ENCODE measurements around the gene PLB1. TPM values are rescaled to one million over a fixed set of nuclear protein-coding genes. Genes with fewer than 3 reads are reported as not detected.

PLB1 gene
- total RNA-seq, 1 donor from 2014 or later = not detected

DNA sequence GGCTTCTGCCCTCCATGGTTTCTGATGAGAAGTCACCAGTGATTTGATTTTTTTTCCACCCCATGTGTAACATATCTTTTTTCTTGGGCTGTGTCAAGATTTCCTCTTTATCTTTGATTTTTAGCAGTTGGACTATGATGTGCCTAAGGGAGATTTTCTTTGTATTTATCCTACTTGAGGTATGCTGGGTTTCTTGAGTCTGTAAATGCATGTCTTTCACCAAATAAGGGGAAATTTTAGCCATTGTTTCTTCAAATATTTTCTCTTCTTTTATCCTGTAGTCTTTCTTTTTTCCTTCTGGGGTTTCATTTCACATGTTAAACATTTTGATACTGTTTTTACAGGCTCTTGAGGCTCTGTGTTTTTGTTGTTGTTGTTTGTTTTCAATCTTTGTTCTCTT is 33.7 kb upstream of the PLB1 start:
- Mint-ChIP-seq H3K4me1 (ENCODE audit: low read depth, unreplicated experiment) (no peaks in the 10 kb centered on the region), H3K27me3 (ENCODE audit: unreplicated experiment) (peaks cover 2% of the 10 kb centered on the region), H3K27ac (ENCODE audit: unreplicated experiment) (no peak overlapping the region), H3K9me3 (ENCODE audit: unreplicated experiment) (peaks cover 1% of the 10 kb centered on the region), H3K4me3 (ENCODE audit: unreplicated experiment) (no peak overlapping the region), H3K36me3 (ENCODE audit: unreplicated experiment) (no peaks in the 10 kb centered on the region)
- TF ChIP-seq, protein P1, sequence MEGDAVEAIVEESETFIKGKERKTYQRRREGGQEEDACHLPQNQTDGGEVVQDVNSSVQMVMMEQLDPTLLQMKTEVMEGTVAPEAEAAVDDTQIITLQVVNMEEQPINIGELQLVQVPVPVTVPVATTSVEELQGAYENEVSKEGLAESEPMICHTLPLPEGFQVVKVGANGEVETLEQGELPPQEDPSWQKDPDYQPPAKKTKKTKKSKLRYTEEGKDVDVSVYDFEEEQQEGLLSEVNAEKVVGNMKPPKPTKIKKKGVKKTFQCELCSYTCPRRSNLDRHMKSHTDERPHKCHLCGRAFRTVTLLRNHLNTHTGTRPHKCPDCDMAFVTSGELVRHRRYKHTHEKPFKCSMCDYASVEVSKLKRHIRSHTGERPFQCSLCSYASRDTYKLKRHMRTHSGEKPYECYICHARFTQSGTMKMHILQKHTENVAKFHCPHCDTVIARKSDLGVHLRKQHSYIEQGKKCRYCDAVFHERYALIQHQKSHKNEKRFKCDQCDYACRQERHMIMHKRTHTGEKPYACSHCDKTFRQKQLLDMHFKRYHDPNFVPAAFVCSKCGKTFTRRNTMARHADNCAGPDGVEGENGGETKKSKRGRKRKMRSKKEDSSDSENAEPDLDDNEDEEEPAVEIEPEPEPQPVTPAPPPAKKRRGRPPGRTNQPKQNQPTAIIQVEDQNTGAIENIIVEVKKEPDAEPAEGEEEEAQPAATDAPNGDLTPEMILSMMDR (IDR thresholded peaks at IDR 0.05; ENCODE audit: partially characterized antibody, unreplicated experiment) = no peak
- no peak for DNase-seq

- Mint-ChIP-seq H3K27me3 (ENCODE audit: unreplicated experiment) (no peaks in the 10 kb centered on the region), H3K27ac (ENCODE audit: unreplicated experiment) (no peak overlapping the region), H3K9me3 (ENCODE audit: unreplicated experiment) (no peaks in the 10 kb centered on the region), H3K4me1 (ENCODE audit: low read depth, unreplicated experiment) (no peaks in the 10 kb centered on the region), H3K36me3 (ENCODE audit: unreplicated experiment) (no peaks in the 10 kb centered on the region), H3K4me3 (ENCODE audit: unreplicated experiment) (no peak overlapping the region)
- DNase-seq = no peak
- TF ChIP-seq, protein P1 (IDR thresholded peaks at IDR 0.05; ENCODE audit: partially characterized antibody, unreplicated experiment) = no peak
These were observed 32.5 kb upstream of the PLB1 start for GRCh38 chr2:28463211-28463816.

- H3K9me3 Mint-ChIP-seq (ENCODE audit: unreplicated experiment) = no peaks in the 10 kb centered on the region
- H3K27me3 Mint-ChIP-seq (ENCODE audit: unreplicated experiment) = no peaks in the 10 kb centered on the region
- no peak overlapping the region for H3K27ac Mint-ChIP-seq (ENCODE audit: unreplicated experiment)
- TF ChIP-seq, protein P1 (IDR thresholded peaks at IDR 0.05; ENCODE audit: partially characterized antibody, unreplicated experiment) = no peak
- no peak overlapping the region for H3K4me3 Mint-ChIP-seq (ENCODE audit: unreplicated experiment)
- H3K36me3 Mint-ChIP-seq (ENCODE audit: unreplicated experiment) = no peaks in the 10 kb centered on the region
- no peaks in the 10 kb centered on the region for H3K4me1 Mint-ChIP-seq (ENCODE audit: low read depth, unreplicated experiment)
- no peak for DNase-seq
These were observed 32.0 kb upstream of the PLB1 start for GRCh38 chr2:28463893-28464292.

GRCh38 chr2:28465148-28465885 is 30.5 kb upstream of the PLB1 start:
- Mint-ChIP-seq H3K4me1 (ENCODE audit: low read depth, unreplicated experiment) (no peaks in the 10 kb centered on the region), H3K4me3 (ENCODE audit: unreplicated experiment) (no peak overlapping the region), H3K27ac (ENCODE audit: unreplicated experiment) (no peak overlapping the region), H3K27me3 (ENCODE audit: unreplicated experiment) (no peaks in the 10 kb centered on the region), H3K36me3 (ENCODE audit: unreplicated experiment) (no peaks in the 10 kb centered on the region), H3K9me3 (ENCODE audit: unreplicated experiment) (no peaks in the 10 kb centered on the region)
- DNase-seq = no peak
- TF ChIP-seq, protein P1 (IDR thresholded peaks at IDR 0.05; ENCODE audit: partially characterized antibody, unreplicated experiment) = no peak

- Mint-ChIP-seq H3K27me3 (ENCODE audit: unreplicated experiment) (peaks cover 5% of the 10 kb centered on the region), H3K4me3 (ENCODE audit: unreplicated experiment) (no peak overlapping the region), H3K4me1 (ENCODE audit: low read depth, unreplicated experiment) (no peaks in the 10 kb centered on the region), H3K36me3 (ENCODE audit: unreplicated experiment) (peaks cover 6% of the 10 kb centered on the region), H3K9me3 (ENCODE audit: unreplicated experiment) (peaks cover 6% of the 10 kb centered on the region), H3K27ac (ENCODE audit: unreplicated experiment) (no peak overlapping the region)
- TF ChIP-seq, protein P1 (IDR thresholded peaks at IDR 0.05; ENCODE audit: partially characterized antibody, unreplicated experiment) = no peak
- no peak for DNase-seq
These were observed 26.6 kb upstream of the PLB1 start for GRCh38 chr2:28469304-28469703.

Measured in glutamatergic neuron (in vitro differentiated cells).